SK-N-SH (cell line): ENCODE data around the gene BNIP3. TPM values are rescaled to one million over a fixed set of nuclear protein-coding genes. Genes with fewer than 3 reads are reported as not detected.

Experiments
- CTCF ChIA-PET: fragments of 300-600, 350-600 bp; formaldehyde crosslinking; extraction: SDS; loops from one replicate; lab custom pipeline; 2021; lab: Yijun Ruan, JAX
- POLR2A ChIA-PET: fragments of 350-600 bp; sonication (Branson Sonifier 250); formaldehyde crosslinking; extraction: SDS; loops from one replicate; lab custom pipeline; 2020; ENCODE audit warnings: antibody characterized with exemption, inconsistent platforms; lab: Yijun Ruan, JAX
- DNase-seq: peaks from one replicate; pipeline ENCODE4 v3.0.0; 2012
- H2AFZ ChIP-seq: fragments of 200-600 bp; sonication (generic); 2 replicates; pipeline ENCODE4 v1.8.1; 2016; ENCODE audit warnings: antibody characterized with exemption, mild to moderate bottlenecking, low read depth
- H3F3A ChIP-seq: fragments of 200-600 bp; sonication (generic); replicated peaks from 2 replicates; pipeline ENCODE3; 2016; ENCODE audit warnings: antibody characterized with exemption, mild to moderate bottlenecking; ENCODE audit not compliant: insufficient read depth
- H3K27ac ChIP-seq, 2 experiments: fragments of 200-500 bp in 1 of 2; fragments of 200-600 bp in 1 of 2; sonication (Bioruptor generic) in 1 of 2; sonication (generic), shearing (Covaris generic) in 1 of 2; 2 replicates each; pipeline versions ENCODE4 v1.5.1 to v1.6.1; 2014 to 2016; ENCODE audit warnings: low read depth in 2 of 2, inconsistent platforms in 1 of 2, low read length in 1 of 2, mild to moderate bottlenecking in 1 of 2, mixed read lengths in 1 of 2
- H3K27me3 ChIP-seq: fragments of 200-600 bp; sonication (generic), shearing (Covaris generic); 2 replicates; pipeline ENCODE4 v1.6.1; 2016; ENCODE audit warnings: mixed run types; ENCODE audit not compliant: insufficient read depth
- H3K36me3 ChIP-seq, 2 experiments: fragments of 200-500 bp in 1 of 2; fragments of 200-600 bp in 1 of 2; sonication (Bioruptor generic) in 1 of 2; sonication (generic) in 1 of 2; replicated peaks in 1 of 2; 2 replicates each; pipeline versions ENCODE3 to v1.5.1; 2014 to 2016; ENCODE audit warnings: low read length in 1 of 2, mild to moderate bottlenecking in 1 of 2; ENCODE audit not compliant: insufficient read depth in 2 of 2, control insufficient read depth in 1 of 2
- H3K4me1 ChIP-seq, 2 experiments: fragments of 200-500 bp in 1 of 2; fragments of 200-600 bp in 1 of 2; sonication (Bioruptor generic) in 1 of 2; sonication (generic), shearing (Covaris generic) in 1 of 2; 2 replicates each; pipeline versions ENCODE4 v1.5.1 to v1.6.1; 2014 to 2016; ENCODE audit warnings: low read depth in 1 of 2, low read length in 1 of 2, mixed run types in 1 of 2; ENCODE audit not compliant: insufficient read depth in 2 of 2, control insufficient read depth in 1 of 2
- H3K4me2 ChIP-seq: fragments of 200-600 bp; sonication (generic), shearing (Covaris generic); 2 replicates; pipeline ENCODE4 v1.6.1; 2017; ENCODE audit warnings: mixed run types
- H3K4me3 ChIP-seq, 2 experiments: fragments of 200-500 bp in 1 of 2; fragments of 200-600 bp in 1 of 2; sonication (Bioruptor generic) in 1 of 2; sonication (generic), shearing (Covaris generic) in 1 of 2; 2 replicates each; pipeline versions ENCODE4 v1.5.1 to v1.8.1; 2014 to 2016; ENCODE audit warnings: low read depth in 2 of 2, inconsistent platforms in 1 of 2, low read length in 1 of 2, mild to moderate bottlenecking in 1 of 2, mixed read lengths in 1 of 2, moderate library complexity in 1 of 2
- H3K79me2 ChIP-seq: fragments of 200-600 bp; sonication (generic); 2 replicates; pipeline ENCODE4 v1.8.1; 2017; ENCODE audit warnings: mild to moderate bottlenecking; ENCODE audit not compliant: insufficient read depth
- H3K9ac ChIP-seq: fragments of 200-600 bp; sonication (generic); 2 replicates; pipeline ENCODE4 v1.6.1; 2017; ENCODE audit warnings: mixed run types
- H3K9me2 ChIP-seq: fragments of 200-600 bp; sonication (generic); 2 replicates; pipeline ENCODE4 v1.6.1; 2017; ENCODE audit warnings: mixed run types
- H3K9me3 ChIP-seq: fragments of 200-600 bp; sonication (generic); 2 replicates; pipeline ENCODE4 v1.6.1; 2017; ENCODE audit warnings: mixed run types, mild to moderate bottlenecking, moderate library complexity
- H4K20me1 ChIP-seq: fragments of 200-600 bp; sonication (generic); 2 replicates; pipeline ENCODE4 v1.6.1; 2017; ENCODE audit warnings: mild to moderate bottlenecking, mixed run types; ENCODE audit not compliant: insufficient read depth
- CHD2 ChIP-seq: fragments of 150-350 bp; IDR thresholded peaks from 2 replicates; pipeline ENCODE4 v1.6.1; 2018; ENCODE audit warnings: low read length; ENCODE audit not compliant: partially characterized antibody
- ELF1 ChIP-seq: IDR thresholded peaks from 2 replicates; pipeline ENCODE4 v1.4.0; 2012
- FOXM1 ChIP-seq: IDR thresholded peaks from 2 replicates; pipeline ENCODE4 v1.4.0; 2012; ENCODE audit warnings: low read depth, mild to moderate bottlenecking
- GABPA ChIP-seq: IDR thresholded peaks from 2 replicates; pipeline ENCODE4 v1.4.0; 2012; ENCODE audit warnings: low read depth, mild to moderate bottlenecking
- IRF3 ChIP-seq: fragments of 150-350 bp; IDR thresholded peaks from 2 replicates; pipeline ENCODE4 v1.6.1; 2016; ENCODE audit warnings: mild to moderate bottlenecking, low read depth, low read length
- MXI1 ChIP-seq: IDR thresholded peaks from 2 replicates; pipeline ENCODE4 v1.6.1; 2012; ENCODE audit warnings: mild to moderate bottlenecking, low read depth, low read length, improper control_type of control experiment
- POLR2AphosphoS5 ChIP-seq: IDR thresholded peaks from 2 replicates; pipeline ENCODE4 v1.6.1; 2012; ENCODE audit warnings: low read depth, low read length
- RAD21 ChIP-seq: IDR thresholded peaks from 2 replicates; pipeline ENCODE4 v1.6.1; 2012; ENCODE audit warnings: mild to moderate bottlenecking, low read length
- RCOR1 ChIP-seq: fragments of 150-350 bp; IDR thresholded peaks from 2 replicates; pipeline ENCODE4 v1.6.1; 2017; ENCODE audit warnings: antibody characterized with exemption, low read length
- RFX5 ChIP-seq: IDR thresholded peaks from 2 replicates; pipeline ENCODE4 v1.6.1; 2012; ENCODE audit warnings: mild to moderate bottlenecking, improper control_type of control experiment, low read length
- RXRA ChIP-seq: IDR thresholded peaks from 2 replicates; pipeline ENCODE4 v1.4.0; 2012; ENCODE audit warnings: low read depth, mild to moderate bottlenecking, borderline replicate concordance
- TAF1 ChIP-seq: IDR thresholded peaks from 2 replicates; pipeline ENCODE4 v1.6.1; 2012; ENCODE audit warnings: low read depth, mild to moderate bottlenecking, low read length, moderate library complexity, borderline replicate concordance
- TCF12 ChIP-seq: IDR thresholded peaks from 2 replicates; pipeline ENCODE4 v1.4.0; 2012
- TEAD4 ChIP-seq: IDR thresholded peaks from 2 replicates; pipeline ENCODE4 v1.4.0; 2012; ENCODE audit warnings: mild to moderate bottlenecking, borderline replicate concordance; ENCODE audit not compliant: insufficient read depth
- USF1 ChIP-seq: IDR thresholded peaks from 2 replicates; pipeline ENCODE4 v1.4.0; 2012; ENCODE audit warnings: low read depth, borderline replicate concordance
- USF2 ChIP-seq: fragments of 150-350 bp; IDR thresholded peaks from 2 replicates; pipeline ENCODE4 v1.6.1; 2017; ENCODE audit warnings: antibody characterized with exemption, low read length, low read depth, borderline replicate concordance
- ZBTB33 ChIP-seq: IDR thresholded peaks from 2 replicates; pipeline ENCODE4 v1.4.0; 2012; ENCODE audit warnings: low read depth, borderline replicate concordance
- WGBS: methylation state at CpG from one replicate; pipeline ENCODE4 v1.1.6; 2017; ENCODE audit warnings: low lambda C conversion rate; 5-methylcytosine and 5-hydroxymethylcytosine counted together
- polyA plus RNA-seq, 3 experiments: library from polyadenylated mRNA; depleted of rRNA; stranded (reverse); fragments of >200 nt; gene quantifications; 2 replicates each; pipeline ENCODE4 v1.2.3, GENCODE V29; 2012
- TF ChIP-seq, protein P1 (sequence below): IDR thresholded peaks from 2 replicates; pipeline ENCODE4 v1.6.1; 2012; ENCODE audit warnings: mild to moderate bottlenecking, low read depth, low read length, moderate library complexity
- TF ChIP-seq, protein P2 (sequence below): fragments of 200-600 bp; sonication (generic); IDR thresholded peaks from 2 replicates; pipeline ENCODE4 v1.6.1; 2017; ENCODE audit warnings: antibody characterized with exemption, mild to moderate bottlenecking, moderate library complexity

BNIP3 gene
- polyA plus RNA-seq, 1 of the 3 experiments (the other 2 are of a cell fraction) = 40.3 TPM

DNA sequence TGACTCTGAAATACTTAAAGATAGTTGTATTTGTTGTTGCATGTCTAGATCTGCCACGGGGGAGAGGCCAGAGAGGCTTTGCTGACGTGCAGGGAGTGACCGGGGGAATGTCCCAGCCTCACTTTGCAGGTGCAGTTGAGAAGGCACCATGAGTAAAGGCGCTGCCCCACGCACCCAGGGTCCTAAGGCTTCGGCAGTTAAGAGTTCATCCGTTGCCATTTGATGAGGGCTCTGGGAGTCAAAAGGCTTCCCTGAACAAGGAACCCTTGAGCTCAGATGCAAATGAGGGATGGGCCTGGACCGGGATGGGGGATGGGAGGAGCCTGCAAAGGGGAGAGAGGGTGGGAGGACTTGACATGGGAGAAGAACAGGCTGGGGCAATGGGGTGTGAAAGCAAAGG lies 60.5 kb downstream of the BNIP3 start (continued):
- TF ChIP-seq IRF3 (no peak), GABPA (no peak)
- TF ChIP-seq, all 33 proteins: peak for 0

DNA sequence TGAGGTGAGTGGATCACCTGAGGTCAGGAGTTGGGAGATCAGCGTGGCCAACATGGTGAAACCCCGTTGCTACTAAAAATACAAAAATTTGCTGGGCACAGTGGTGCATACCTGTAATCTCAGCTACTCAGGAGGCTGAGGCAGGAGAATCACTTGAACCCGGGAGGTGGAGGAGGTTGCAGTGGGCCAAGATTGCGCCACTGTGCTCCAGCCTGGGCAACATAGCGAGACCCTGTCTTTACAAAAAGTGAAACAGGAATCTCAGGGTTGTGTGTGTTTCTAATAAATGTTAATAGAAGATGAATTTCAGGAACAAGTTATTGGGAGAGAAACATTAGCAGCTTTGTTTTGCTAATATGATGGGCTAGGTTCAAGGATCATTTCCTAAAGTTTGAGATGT lies 61.0 kb downstream of the BNIP3 start:
- TF ChIP-seq RXRA (no peak), TEAD4 (no peak), RCOR1 (no peak), FOXM1 (no peak), POLR2AphosphoS5 (no peak), USF2 (no peak), TAF1 (no peak), ELF1 (no peak), RAD21 (no peak), USF1 (no peak), MXI1 (no peak), CHD2 (no peak), RFX5 (no peak), IRF3 (no peak), ZBTB33 (no peak), TCF12 (no peak)
- TF ChIP-seq, protein P1, sequence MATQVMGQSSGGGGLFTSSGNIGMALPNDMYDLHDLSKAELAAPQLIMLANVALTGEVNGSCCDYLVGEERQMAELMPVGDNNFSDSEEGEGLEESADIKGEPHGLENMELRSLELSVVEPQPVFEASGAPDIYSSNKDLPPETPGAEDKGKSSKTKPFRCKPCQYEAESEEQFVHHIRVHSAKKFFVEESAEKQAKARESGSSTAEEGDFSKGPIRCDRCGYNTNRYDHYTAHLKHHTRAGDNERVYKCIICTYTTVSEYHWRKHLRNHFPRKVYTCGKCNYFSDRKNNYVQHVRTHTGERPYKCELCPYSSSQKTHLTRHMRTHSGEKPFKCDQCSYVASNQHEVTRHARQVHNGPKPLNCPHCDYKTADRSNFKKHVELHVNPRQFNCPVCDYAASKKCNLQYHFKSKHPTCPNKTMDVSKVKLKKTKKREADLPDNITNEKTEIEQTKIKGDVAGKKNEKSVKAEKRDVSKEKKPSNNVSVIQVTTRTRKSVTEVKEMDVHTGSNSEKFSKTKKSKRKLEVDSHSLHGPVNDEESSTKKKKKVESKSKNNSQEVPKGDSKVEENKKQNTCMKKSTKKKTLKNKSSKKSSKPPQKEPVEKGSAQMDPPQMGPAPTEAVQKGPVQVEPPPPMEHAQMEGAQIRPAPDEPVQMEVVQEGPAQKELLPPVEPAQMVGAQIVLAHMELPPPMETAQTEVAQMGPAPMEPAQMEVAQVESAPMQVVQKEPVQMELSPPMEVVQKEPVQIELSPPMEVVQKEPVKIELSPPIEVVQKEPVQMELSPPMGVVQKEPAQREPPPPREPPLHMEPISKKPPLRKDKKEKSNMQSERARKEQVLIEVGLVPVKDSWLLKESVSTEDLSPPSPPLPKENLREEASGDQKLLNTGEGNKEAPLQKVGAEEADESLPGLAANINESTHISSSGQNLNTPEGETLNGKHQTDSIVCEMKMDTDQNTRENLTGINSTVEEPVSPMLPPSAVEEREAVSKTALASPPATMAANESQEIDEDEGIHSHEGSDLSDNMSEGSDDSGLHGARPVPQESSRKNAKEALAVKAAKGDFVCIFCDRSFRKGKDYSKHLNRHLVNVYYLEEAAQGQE = no peak
- TF ChIP-seq, protein P2, sequence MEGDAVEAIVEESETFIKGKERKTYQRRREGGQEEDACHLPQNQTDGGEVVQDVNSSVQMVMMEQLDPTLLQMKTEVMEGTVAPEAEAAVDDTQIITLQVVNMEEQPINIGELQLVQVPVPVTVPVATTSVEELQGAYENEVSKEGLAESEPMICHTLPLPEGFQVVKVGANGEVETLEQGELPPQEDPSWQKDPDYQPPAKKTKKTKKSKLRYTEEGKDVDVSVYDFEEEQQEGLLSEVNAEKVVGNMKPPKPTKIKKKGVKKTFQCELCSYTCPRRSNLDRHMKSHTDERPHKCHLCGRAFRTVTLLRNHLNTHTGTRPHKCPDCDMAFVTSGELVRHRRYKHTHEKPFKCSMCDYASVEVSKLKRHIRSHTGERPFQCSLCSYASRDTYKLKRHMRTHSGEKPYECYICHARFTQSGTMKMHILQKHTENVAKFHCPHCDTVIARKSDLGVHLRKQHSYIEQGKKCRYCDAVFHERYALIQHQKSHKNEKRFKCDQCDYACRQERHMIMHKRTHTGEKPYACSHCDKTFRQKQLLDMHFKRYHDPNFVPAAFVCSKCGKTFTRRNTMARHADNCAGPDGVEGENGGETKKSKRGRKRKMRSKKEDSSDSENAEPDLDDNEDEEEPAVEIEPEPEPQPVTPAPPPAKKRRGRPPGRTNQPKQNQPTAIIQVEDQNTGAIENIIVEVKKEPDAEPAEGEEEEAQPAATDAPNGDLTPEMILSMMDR = no peak
- POLR2A ChIA-PET = no interaction called here
- no peak overlapping the region for H3K9ac ChIP-seq
- H3K4me1 ChIP-seq = no peaks in the 10 kb centered on the region; a peak in 1 of 4 replicates
- peaks cover 68% of the 10 kb centered on the region for H3K79me2 ChIP-seq
- H3K27me3 ChIP-seq = no peaks in the 10 kb centered on the region
- H3K27ac ChIP-seq = no peak overlapping the region
- no peak overlapping the region for H2AFZ ChIP-seq
- peaks cover 0 to 17% of the 10 kb centered on the region in 2 experiments for H3K36me3 ChIP-seq
- WGBS = 89% methylated on average over 5 of the region's 5 CpGs
- H3K9me3 ChIP-seq = peaks cover 8% of the 10 kb centered on the region; the same call in 1 of the 2 replicates
- no peak for DNase-seq
- H3F3A ChIP-seq = no peaks in the 10 kb centered on the region
- H3K4me2 ChIP-seq = no peak overlapping the region
- no peak overlapping the region for H3K4me3 ChIP-seq
- no peaks in the 10 kb centered on the region for H3K9me2 ChIP-seq
- H4K20me1 ChIP-seq = peaks cover 45% of the 10 kb centered on the region
- CTCF ChIA-PET = no interaction called here
